Panc1 (cell line): Measurements from ENCODE around the gene MTARC2. TPM values are rescaled to one million over a fixed set of nuclear protein-coding genes. Genes with fewer than 3 reads are reported as not detected.

ENCODE experiments used
- ATAC-seq: fragments of 200-7000 bp; cut with Tn5 transposase; 2 replicates; pipeline ENCODE4 v1.9.1; 2020; ENCODE audit warnings: mild to moderate bottlenecking, moderate library complexity
- BruUV-seq: library from RNA; stranded (reverse); fragments of 400-500 nt; replicated peaks from 2 replicates; lab custom pipeline; 2021; lab: Mats Ljungman, UMichigan
- CTCF ChIA-PET: fragments of 300-600 bp; sonication (Branson Sonifier 250); formaldehyde crosslinking; loops from one replicate; lab custom pipeline; 2022; ENCODE audit warnings: antibody characterized with exemption; lab: Charles Lee
- POLR2A ChIA-PET: fragments of 300-600 bp; sonication (Branson Sonifier 250); formaldehyde crosslinking; loops from one replicate; lab custom pipeline; 2022; ENCODE audit warnings: antibody characterized with exemption; lab: Charles Lee
- DNase-seq: peaks from one replicate; pipeline ENCODE4 v3.0.0-alpha.2; 2010; ENCODE audit warnings: low read depth, low spot score
- H3K27ac ChIP-seq: 2 replicates; pipeline ENCODE4 v1.5.1; 2011; ENCODE audit warnings: mild to moderate bottlenecking, low read length, inconsistent platforms
- H3K27me3 ChIP-seq: fragments of 200-500 bp; sonication (Bioruptor generic); 2 replicates; pipeline ENCODE4 v1.6.0; 2014; ENCODE audit warnings: low read length, inconsistent platforms; ENCODE audit not compliant: control insufficient read depth, insufficient read depth
- H3K36me3 ChIP-seq: fragments of 200-500 bp; sonication (Bioruptor generic); 2 replicates; pipeline ENCODE4 v1.5.1; 2014; ENCODE audit warnings: inconsistent platforms, mild to moderate bottlenecking, low read length, moderate library complexity; ENCODE audit not compliant: control insufficient read depth, insufficient read depth
- H3K4me1 ChIP-seq: 2 replicates; pipeline ENCODE4 v1.5.1; 2011; ENCODE audit warnings: inconsistent platforms, mild to moderate bottlenecking, low read length, moderate library complexity; ENCODE audit not compliant: control insufficient read depth, insufficient read depth
- H3K4me3 ChIP-seq, 2 experiments: 2 replicates each; pipeline ENCODE4 v1.5.1; 2011 to 2012; ENCODE audit warnings: low read depth in 2 of 2, low read length in 2 of 2, mild to moderate bottlenecking in 2 of 2, inconsistent platforms in 1 of 2, moderate library complexity in 1 of 2
- H3K9me3 ChIP-seq: fragments of 200-500 bp; sonication (Bioruptor generic); 2 replicates; pipeline ENCODE4 v1.5.1; 2014; ENCODE audit warnings: low read depth, mild to moderate bottlenecking, inconsistent platforms, low read length, moderate library complexity; ENCODE audit not compliant: control insufficient read depth, insufficient read depth
- CTCF ChIP-seq: fragments of 450-650 bp; IDR thresholded peaks from 2 replicates; pipeline ENCODE4 v1.5.1; 2017; ENCODE audit warnings: mild to moderate bottlenecking
- POLR2AphosphoS5 ChIP-seq: IDR thresholded peaks from 2 replicates; pipeline ENCODE4 v1.6.1; 2012; ENCODE audit warnings: mild to moderate bottlenecking, low read depth, low read length, moderate library complexity
- REST ChIP-seq, 2 experiments: IDR thresholded peaks; 2 replicates each; pipeline ENCODE4 v1.6.1; 2011 to 2012; ENCODE audit warnings: low read depth in 2 of 2, control low read depth in 1 of 2, low read length in 1 of 2, mild to moderate bottlenecking in 1 of 2, moderate library complexity in 1 of 2; ENCODE audit not compliant: insufficient read depth in 1 of 2
- SIN3A ChIP-seq: IDR thresholded peaks from 2 replicates; pipeline ENCODE4 v1.6.1; 2012; ENCODE audit warnings: low read depth, mild to moderate bottlenecking, low read length, moderate library complexity, borderline replicate concordance; ENCODE audit not compliant: insufficient read depth
- TCF7L2 ChIP-seq: IDR thresholded peaks from 2 replicates; pipeline ENCODE4 v1.6.1; 2011; ENCODE audit warnings: mild to moderate bottlenecking, low read depth, low read length, inconsistent platforms
- in situ Hi-C: cut with HindIII; loops from 2 replicates; pipeline ENCODE4 v1.10.0; 2016; ENCODE audit warnings: low sequenced_read_pairs, low pct_unique_long_range_greater_than_20kb
- intact Hi-C: fragments of 100-400 bp; cut with micrococcal nuclease; formaldehyde crosslinking; loops from one replicate; pipeline ENCODE4 v1.10.0; 2022; ENCODE audit not compliant: unreplicated experiment
- total RNA-seq: library from RNA; stranded (reverse); gene quantifications from one replicate; pipeline ENCODE4 v1.2.1, GENCODE V29; 2021; ENCODE audit not compliant: unreplicated experiment

Gene MTARC2
- total RNA-seq, 1 experiment from 2014 or later = 10.1 TPM

GRCh38 chr1:220703305-220703704 lies 44.8 kb upstream of the MTARC2 start:
- intact Hi-C loops = no loop called here
- Histone ChIP-seq H3K27me3 (no peaks in the 10 kb centered on the region), H3K36me3 (no peaks in the 10 kb centered on the region), H3K9me3 (no peaks in the 10 kb centered on the region), H3K4me3 (no peak overlapping the region), H3K27ac (no peak overlapping the region), H3K4me1 (no peaks in the 10 kb centered on the region)
- no TSS peak for BruUV-seq
- TF ChIP-seq TCF7L2 (no peak), POLR2AphosphoS5 (no peak), REST (IDR thresholded peaks at IDR 0.05; ENCODE audit: insufficient read depth in 1 of 2, low read depth in 2 of 2, low read length in 1 of 2) (no peak), SIN3A (no peak), CTCF (no peak)
- POLR2A ChIA-PET = no interaction called here
- CTCF ChIA-PET = interaction anchor here (0.6 kb wide), 1 partner anchor 479 kb away, joined by 4 read pairs; no protein-coding TSS in a partner anchor
- no peak for ATAC-seq
- in situ Hi-C loops = no loop called here
- no peak for DNase-seq

GRCh38 chr1:220705782-220706181 lies 42.3 kb upstream of the MTARC2 start:
- intact Hi-C loops = no loop called here
- in situ Hi-C loops = no loop called here
- H3K36me3 ChIP-seq = no peaks in the 10 kb centered on the region
- CTCF ChIA-PET = no interaction called here
- H3K27ac ChIP-seq = no peak overlapping the region
- H3K4me3 ChIP-seq = no peak overlapping the region
- no peaks in the 10 kb centered on the region for H3K4me1 ChIP-seq
- DNase-seq (no peak), ATAC-seq (no peak)
- H3K27me3 ChIP-seq = no peaks in the 10 kb centered on the region
- POLR2A ChIA-PET = no interaction called here
- TF ChIP-seq CTCF (no peak), POLR2AphosphoS5 (no peak), REST (IDR thresholded peaks at IDR 0.05; ENCODE audit: insufficient read depth in 1 of 2, low read depth in 2 of 2, low read length in 1 of 2) (no peak), SIN3A (no peak), TCF7L2 (no peak)
- H3K9me3 ChIP-seq = no peaks in the 10 kb centered on the region
- no TSS peak for BruUV-seq
